ENCODE measurements around the gene ALKBH2. TPM values are rescaled to one million over a fixed set of nuclear protein-coding genes. Genes with fewer than 3 reads are reported as not detected.

ALKBH2 gene
- total and polyA plus RNA-seq, 2 of the 8 experiments (the other 6 are each of a cell fraction or from before 2014, with no cell fraction given), result 19.1 to 22.5 TPM

DNA sequence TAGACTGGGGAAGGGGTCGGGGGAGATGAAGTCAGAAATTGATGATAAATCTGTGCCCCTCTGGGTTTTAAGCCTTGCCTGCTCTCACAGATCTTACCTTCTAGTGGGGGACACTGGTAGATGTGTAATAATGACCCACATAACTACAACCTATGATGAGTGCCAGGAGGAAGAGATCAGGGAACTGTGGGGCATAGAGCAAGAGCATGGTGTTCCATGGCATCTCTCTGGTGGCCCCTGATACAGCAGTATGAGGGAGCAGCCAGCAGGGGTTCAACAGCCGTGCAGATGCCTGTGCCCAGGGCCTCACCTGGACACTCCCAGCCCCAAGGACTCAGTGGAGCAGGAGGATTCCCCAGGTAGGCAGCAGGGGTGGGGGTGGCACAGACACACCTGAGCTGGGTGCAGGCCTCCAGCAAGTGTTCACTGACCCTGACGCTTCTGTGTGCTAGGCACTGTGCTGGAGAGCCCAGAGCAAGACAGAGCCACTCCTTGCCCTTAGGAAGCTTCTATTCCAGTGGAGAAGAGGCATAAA is 28.1 kb upstream of the ALKBH2 start:
- no peak overlapping the region for H4K5ac ChIP-seq (ENCODE audit: insufficient read length, low read depth, low read length)
- no peak overlapping the region for H2BK120ac ChIP-seq (replicated peaks; ENCODE audit: low read depth, low read length)
- no peaks in the 10 kb centered on the region for H3K9me3 ChIP-seq (ENCODE audit: insufficient read depth in 2 of 2, low read depth in 1 of 2, low read length in 1 of 2)
- H2BK15ac ChIP-seq (ENCODE audit: low read length), result no peak overlapping the region
- H4K8ac ChIP-seq (ENCODE audit: extremely low read depth, insufficient read depth, low read length), result no peak overlapping the region
- no peaks in the 10 kb centered on the region for H4K20me1 ChIP-seq (replicated peaks in 1 of 2; ENCODE audit: control insufficient read depth in 1 of 2, insufficient read depth in 2 of 2, low read length in 2 of 2)
- 85% methylated on average over 3 of the region's 3 CpGs; no CpG with 5 or more reads in 1 of the 2 experiments for WGBS, 2 experiments (ENCODE audit: extremely low coverage in 1 of 2, insufficient coverage in 1 of 2, insufficient read length in 1 of 2, insufficient replicate concordance in 2 of 2, low coverage in 1 of 2, low lambda C conversion rate in 2 of 2, missing lambda C conversion rate in 1 of 2)
- H4K91ac ChIP-seq (replicated peaks; ENCODE audit: insufficient read length, low read length), result no peak overlapping the region
- H2BK5ac ChIP-seq (ENCODE audit: low read depth, low read length), result no peak overlapping the region
- H3K4me1 ChIP-seq (replicated peaks in 1 of 4; ENCODE audit: control insufficient read depth in 3 of 4, insufficient read depth in 4 of 4, low read length in 3 of 4), result peaks cover 0 to 3% (median 0%) of the 10 kb centered on the region in 4 experiments; a peak in 1 of 7 replicates
- peak overlapping the region; percentile 6; the same call in 1 of the 2 replicates for H3K18ac ChIP-seq (ENCODE audit: extremely low read depth, low read length)
- no peak overlapping the region for H2BK20ac ChIP-seq (ENCODE audit: low read length)
- H3K36me3 ChIP-seq (ENCODE audit: control insufficient read depth in 2 of 4, insufficient read depth in 4 of 4, low read length in 3 of 4), result no peaks in the 10 kb centered on the region
- no peaks in the 10 kb centered on the region for H3K23me2 ChIP-seq (ENCODE audit: low read depth, low read length)
- H3K79me1 ChIP-seq (ENCODE audit: low read depth, low read length), result no peaks in the 10 kb centered on the region
- no peak overlapping the region for H3K4ac ChIP-seq (replicated peaks; ENCODE audit: insufficient read length, low read depth, low read length)
- H2AK5ac ChIP-seq (ENCODE audit: low read depth, low read length), result 0 out of 2 replicates have a peak overlapping the region, but pooled peaks have one; percentile 2
- H3K9ac ChIP-seq (replicated peaks in 1 of 4; ENCODE audit: extremely low read depth in 1 of 4, low read depth in 3 of 4, low read length in 3 of 4), result no peak overlapping the region
- FAIRE-seq (no peak), DNase-seq (ENCODE audit: low read depth in 1 of 2, low spot score in 2 of 2) (no peak)
- H3K14ac ChIP-seq (ENCODE audit: insufficient read length), result no peak overlapping the region
- no peaks in the 10 kb centered on the region for H3K27me3 ChIP-seq (replicated peaks in 1 of 4; ENCODE audit: control insufficient read depth in 3 of 4, extremely low read depth in 1 of 4, insufficient read depth in 3 of 4, low read length in 3 of 4)
- H3K79me2 ChIP-seq (ENCODE audit: control insufficient read depth in 1 of 2, insufficient read depth in 2 of 2, low read length in 2 of 2), result no peaks in the 10 kb centered on the region
- H3K27ac ChIP-seq (ENCODE audit: low read depth, low read length), result no peak overlapping the region
- ChIA-PET POLR2A (ENCODE audit: partially characterized antibody) (no interaction called here), CTCF (ENCODE audit: partially characterized antibody) (interaction anchor here (1.6 to 5.0 kb wide), 2 partner anchors 9 to 13 kb away, joined by 4 to 29 read pairs; no protein-coding TSS in a partner anchor)
- H3K4me2 ChIP-seq (ENCODE audit: insufficient read depth in 1 of 2, low read depth in 2 of 2, low read length in 2 of 2), result no peak overlapping the region
- TF ChIP-seq EGR1 (IDR thresholded peaks at IDR 0.05; ENCODE audit: borderline replicate concordance, low read depth, low read length), result no peak
- TF ChIP-seq, protein P1, sequence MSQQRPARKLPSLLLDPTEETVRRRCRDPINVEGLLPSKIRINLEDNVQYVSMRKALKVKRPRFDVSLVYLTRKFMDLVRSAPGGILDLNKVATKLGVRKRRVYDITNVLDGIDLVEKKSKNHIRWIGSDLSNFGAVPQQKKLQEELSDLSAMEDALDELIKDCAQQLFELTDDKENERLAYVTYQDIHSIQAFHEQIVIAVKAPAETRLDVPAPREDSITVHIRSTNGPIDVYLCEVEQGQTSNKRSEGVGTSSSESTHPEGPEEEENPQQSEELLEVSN (IDR thresholded peaks at IDR 0.05), result no peak
- no peak for TF ChIP-seq CREB1 (IDR thresholded peaks at IDR 0.05)
- TF ChIP-seq TCF12 (IDR thresholded peaks at IDR 0.05; ENCODE audit: low read depth, low read length), result no peak
- TF ChIP-seq TAF7 (optimal IDR thresholded peaks at IDR 0.05; ENCODE audit: borderline replicate concordance, low read depth, low read length), result no peak
- TF ChIP-seq NRF1 (IDR thresholded peaks at IDR 0.05; ENCODE audit: low read depth, low read length), result no peak
- no peak for TF ChIP-seq CTBP2 (IDR thresholded peaks at IDR 0.05; ENCODE audit: borderline replicate concordance, insufficient read depth, insufficient read length, low read length)
- TF ChIP-seq NANOG (IDR thresholded peaks at IDR 0.05; ENCODE audit: insufficient read depth, low read depth, low read length, poor library complexity, severe bottlenecking), result no peak
- no peak for TF ChIP-seq KDM4A (IDR thresholded peaks at IDR 0.05; ENCODE audit: low read depth, low read length, severe bottlenecking)
- TF ChIP-seq RNF2 (IDR thresholded peaks at IDR 0.05; ENCODE audit: borderline replicate concordance, low read depth, low read length, missing control alignments, poor library complexity, severe bottlenecking), result no peak
- no peak overlapping the region for H3K4me3 ChIP-seq (ENCODE audit: extremely low read depth in 1 of 4, insufficient read depth in 2 of 4, low read depth in 3 of 4, low read length in 4 of 4)
- no peak overlapping the region for H2AFZ ChIP-seq (ENCODE audit: low read length)
- H3K23ac ChIP-seq (ENCODE audit: insufficient read length), result no peak overlapping the region
- H2BK12ac ChIP-seq (ENCODE audit: low read depth, low read length), result no peak overlapping the region
- H3K56ac ChIP-seq (replicated peaks; ENCODE audit: insufficient read length, low read depth, low read length), result no peak overlapping the region

All from H1 (cell line).